Fibroblast of skin of back (primary cell): ENCODE results near the gene CDC42SE1. TPM values are rescaled to one million over a fixed set of nuclear protein-coding genes. Genes with fewer than 3 reads are reported as not detected.
"Not testable (repeated sequence)": the region's sequence is repeated elsewhere in the genome, so short reads cannot be mapped to it uniquely, and the experiment has no call there.

Experiments
- DNase-seq: peaks from one replicate; pipeline ENCODE4 v3.0.0-alpha.2; 2013
- polyA plus RNA-seq, 2 experiments: library from polyadenylated mRNA; unstranded; fragments of 120-200 nt; gene quantifications; one replicate each; pipeline ENCODE4 v1.2.1, GENCODE V29; 2013; ENCODE audit not compliant: insufficient read length in 2 of 2

CDC42SE1 gene
- polyA plus RNA-seq (2013, experiment 1 of 2; ENCODE audit: insufficient read length) = 63.2 TPM
- 50.5 TPM for polyA plus RNA-seq (2013, experiment 2 of 2; ENCODE audit: insufficient read length)

GRCh38 chr1:151059109-151060006 is at the start of gene CDC42SE1:
CDC42SE1 (minus strand) TSS chr1:151059622; CDS start chr1:151055730, 3,892 bp downstream.
- peak; percentile 81 for DNase-seq

GRCh38 chr1:151108331-151108730 is 48.9 kb upstream of the CDC42SE1 start:
- DNase-seq = no peak

- peak; percentile 28 for DNase-seq
Observed at GRCh38 chr1:151106894-151107293, 47.5 kb upstream of the CDC42SE1 start.

- DNase-seq = no peak
Observed at GRCh38 chr1:151104630-151105029, 45.2 kb upstream of the CDC42SE1 start.

GRCh38 chr1:151098126-151098525 is 38.7 kb upstream of the CDC42SE1 start:
- DNase-seq = no peak

- DNase-seq = not testable (repeated sequence)
Observed at GRCh38 chr1:151097426-151097825, 38.0 kb upstream of the CDC42SE1 start.

GRCh38 chr1:151085953-151086559 is 26.6 kb upstream of the CDC42SE1 start:
- DNase-seq = no peak

GRCh38 chr1:151072224-151072623 is 12.8 kb upstream of the CDC42SE1 start:
- no peak for DNase-seq

GRCh38 chr1:151070474-151071276 is 11.3 kb upstream of the CDC42SE1 start, which contains the start of gene GABPB2:
GABPB2 (plus strand) TSS chr1:151070761; CDS start chr1:151088190, 17,429 bp downstream.
- DNase-seq = peak; percentile 94

GRCh38 chr1:151069103-151069486 is 9.7 kb upstream of the CDC42SE1 start:
- no peak for DNase-seq

- DNase-seq = no peak
Observed at GRCh38 chr1:151067185-151067584, 7.8 kb upstream of the CDC42SE1 start.

- DNase-seq = no peak
Observed at GRCh38 chr1:151065089-151065645, 5.7 kb upstream of the CDC42SE1 start.

GRCh38 chr1:151062741-151063371 is 3.4 kb upstream of the CDC42SE1 start:
- DNase-seq = peak; percentile 89

GRCh38 chr1:151061704-151062103 is 2.3 kb upstream of the CDC42SE1 start:
- DNase-seq = no peak

GRCh38 chr1:151060657-151061421 is 1.4 kb upstream of the CDC42SE1 start:
- DNase-seq = peak; percentile 43

GRCh38 chr1:151060007-151060656 is 710 bp upstream of the CDC42SE1 start, which contains the start of gene MLLT11:
MLLT11 (plus strand) TSS chr1:151060397; CDS start chr1:151067225, 6,828 bp downstream.
- peak; percentile 78 for DNase-seq

- DNase-seq = no peak
Observed at GRCh38 chr1:151058692-151059091, 730 bp downstream of the CDC42SE1 start.

GRCh38 chr1:151056149-151056548 is 3.3 kb downstream of the CDC42SE1 start:
- no peak for DNase-seq

GRCh38 chr1:151055581-151055980 is 3.8 kb downstream of the CDC42SE1 start:
- DNase-seq = no peak

GRCh38 chr1:151054971-151055547 is 4.4 kb downstream of the CDC42SE1 start:
- no peak for DNase-seq
